Activated naive CD4-positive, alpha-beta T cell (primary cell): ENCODE results near the gene CLDN22.

Source experiments
- DNase-seq, 4 experiments: peaks; one replicate each; lab custom pipeline; 2025; lab: John Stamatoyannopoulos, UW

The CLDN22 gene

DNA sequence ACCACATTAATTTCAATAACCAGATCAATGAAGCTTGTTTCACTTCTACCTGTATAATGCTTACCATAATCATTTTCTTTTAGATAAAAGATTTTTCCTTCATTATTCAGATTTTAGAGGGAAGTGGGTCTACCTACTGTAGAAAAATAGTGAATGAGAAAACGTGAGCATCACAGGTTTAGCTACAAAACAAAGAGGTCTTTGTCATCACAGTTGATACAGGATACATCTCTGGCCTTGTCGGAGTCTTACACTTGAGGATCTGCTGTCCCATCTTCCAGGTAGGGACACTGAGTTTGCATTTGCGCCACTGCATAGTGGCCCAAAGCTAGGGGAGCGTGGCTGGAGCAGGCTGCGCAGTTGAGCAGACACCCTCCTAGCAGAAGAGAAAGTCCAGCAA, 1.4 kb upstream of the CLDN22 start:
- DNase-seq, result no peak

DNA sequence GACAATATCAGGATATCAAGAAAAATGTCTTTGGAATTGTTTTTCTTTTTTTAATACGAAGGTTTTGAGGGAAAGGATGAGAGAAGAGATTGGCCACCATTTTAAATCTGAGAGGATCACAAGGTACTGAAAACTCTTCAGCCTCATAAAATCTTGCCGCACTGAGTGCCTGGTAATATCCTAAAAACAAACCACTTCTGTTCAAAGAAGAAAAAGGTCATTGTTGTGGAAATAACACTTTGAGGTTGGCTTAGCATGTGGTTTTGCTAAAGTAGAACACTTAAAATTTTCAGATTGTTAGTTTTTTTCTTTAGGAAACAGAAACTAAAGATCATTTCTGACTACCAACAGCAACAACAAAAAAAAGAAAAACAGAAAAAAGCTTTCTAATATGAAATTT, 1.0 kb upstream of the CLDN22 start:
- no peak for DNase-seq

GRCh38 chr4:183318656-183319055, 1.4 kb downstream of the CLDN22 start:
- DNase-seq, result no peak

GRCh38 chr4:183314806-183315205, 5.3 kb downstream of the CLDN22 start:
- DNase-seq, result no peak

DNA sequence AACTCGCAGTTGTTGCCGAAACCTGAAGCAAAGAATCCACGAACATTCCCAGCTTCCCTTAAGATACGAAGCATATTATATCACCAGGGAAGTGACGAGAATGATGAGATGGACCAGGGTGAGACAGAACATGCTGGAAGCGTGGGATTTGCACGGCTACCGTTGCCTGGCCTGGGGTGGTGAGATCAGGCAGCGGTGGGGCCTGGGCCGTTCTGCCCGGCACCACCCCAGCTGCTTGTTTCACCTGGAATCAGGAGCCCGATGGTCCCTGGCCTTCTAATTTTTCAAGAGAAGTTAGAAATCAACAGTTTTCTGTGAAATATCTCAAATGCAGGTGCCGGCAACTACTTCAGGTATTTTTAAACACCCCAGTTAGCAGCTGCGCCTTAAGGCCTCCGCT, 5.7 kb downstream of the CLDN22 start:
- no peak for DNase-seq

DNA sequence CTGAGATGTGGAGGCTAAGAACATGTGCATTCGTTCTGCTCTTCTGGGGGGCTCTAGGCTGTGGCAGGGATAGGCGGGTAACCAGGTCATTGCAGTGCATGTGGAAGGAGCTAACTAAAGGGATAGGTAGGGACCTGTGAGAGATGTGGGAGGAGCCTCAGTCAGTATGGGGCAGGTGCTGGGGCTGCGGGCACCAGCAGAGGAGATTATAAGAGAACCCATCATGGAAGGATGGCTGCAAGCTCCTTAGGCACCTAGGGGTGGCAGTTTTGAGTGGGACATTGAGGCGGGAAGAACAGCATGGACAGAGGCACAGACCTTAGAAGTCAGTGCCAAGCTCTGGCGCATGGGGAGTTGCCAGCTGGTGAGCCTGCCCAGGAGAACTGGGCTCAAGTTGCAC, 7.2 kb downstream of the CLDN22 start:
- no peak for DNase-seq

- DNase-seq, result no peak
These were observed 13.3 kb downstream of the CLDN22 start for GRCh38 chr4:183306811-183307210.

GRCh38 chr4:183304538-183304937, 15.5 kb downstream of the CLDN22 start:
- DNase-seq, result no peak

DNA sequence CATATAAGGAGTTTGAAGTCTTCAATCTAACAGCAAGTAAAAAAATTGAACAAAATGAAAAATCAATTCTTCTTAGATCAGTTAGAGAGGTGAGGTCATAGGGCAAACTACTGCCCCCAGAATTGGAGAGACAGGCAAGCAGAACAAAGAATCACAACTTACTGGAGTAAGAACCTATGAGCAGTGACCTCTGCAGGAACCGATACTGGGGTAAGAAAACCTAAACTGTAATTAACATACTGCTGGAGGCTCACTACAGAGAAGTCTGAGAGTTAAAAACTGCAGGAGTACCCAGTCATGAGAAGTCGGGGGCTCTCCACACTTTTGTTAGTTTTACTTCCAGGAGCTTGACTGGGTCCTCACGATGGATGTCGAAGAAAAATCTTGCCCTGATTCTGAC, 16.0 kb downstream of the CLDN22 start:
- DNase-seq, result no peak

DNA sequence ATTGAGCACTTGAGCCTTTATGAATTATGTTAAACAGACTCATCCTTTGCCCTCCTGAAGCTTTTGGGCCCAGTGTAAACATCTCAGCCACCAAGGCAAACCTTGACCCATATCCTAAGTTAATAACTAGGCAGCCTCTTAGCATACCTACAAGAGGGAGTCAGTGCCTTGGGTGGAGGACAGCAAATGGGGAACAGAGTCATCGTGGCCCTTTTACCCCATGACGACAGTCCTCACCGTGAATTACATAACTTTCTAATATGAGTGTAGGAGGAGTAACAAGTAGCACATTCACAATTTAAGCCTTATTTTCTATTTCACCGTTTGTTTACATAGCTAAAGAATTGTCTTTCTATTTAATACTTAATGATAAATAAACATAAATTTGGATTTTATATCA, 16.8 kb downstream of the CLDN22 start:
- no peak for DNase-seq

DNA sequence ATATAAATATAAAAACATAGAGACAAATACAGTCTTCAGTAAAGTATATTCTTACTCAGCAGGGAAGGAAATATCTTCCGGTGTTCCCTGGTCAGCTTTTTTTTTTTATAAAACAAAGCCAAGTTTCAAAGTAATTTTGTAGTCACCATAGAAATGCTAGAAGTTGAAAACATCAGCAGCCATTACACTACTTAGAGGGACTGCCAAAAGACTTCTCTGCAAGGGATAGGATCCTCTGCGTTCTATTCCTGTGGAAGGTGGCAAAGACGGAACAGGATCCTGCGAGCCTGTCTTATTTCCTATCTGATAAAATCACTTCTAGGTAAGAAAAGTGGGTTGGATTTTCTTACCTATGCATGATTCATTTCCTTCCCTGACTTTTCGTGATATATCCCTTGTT, 19.4 kb downstream of the CLDN22 start:
- DNase-seq, result no peak

DNA sequence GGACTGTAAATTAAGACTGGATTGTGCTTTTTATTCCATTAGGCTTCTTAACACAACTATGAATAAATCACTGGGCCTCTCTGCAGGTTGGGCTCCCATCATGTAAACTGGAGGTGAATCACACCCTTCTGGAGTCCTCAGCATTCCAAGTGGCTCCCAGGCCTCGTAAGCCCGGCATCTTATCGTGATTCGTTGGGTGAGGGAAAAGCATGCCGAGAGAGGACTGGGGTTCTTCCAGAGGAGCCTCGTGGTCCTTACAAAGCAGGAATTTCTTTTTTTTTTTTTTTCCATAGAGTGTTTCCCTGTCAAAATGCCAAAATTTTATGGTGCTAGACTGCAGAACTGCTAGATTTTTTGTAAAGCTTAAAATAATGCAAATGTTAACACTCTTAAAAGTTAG, 20.0 kb downstream of the CLDN22 start:
- no peak for DNase-seq

DNA sequence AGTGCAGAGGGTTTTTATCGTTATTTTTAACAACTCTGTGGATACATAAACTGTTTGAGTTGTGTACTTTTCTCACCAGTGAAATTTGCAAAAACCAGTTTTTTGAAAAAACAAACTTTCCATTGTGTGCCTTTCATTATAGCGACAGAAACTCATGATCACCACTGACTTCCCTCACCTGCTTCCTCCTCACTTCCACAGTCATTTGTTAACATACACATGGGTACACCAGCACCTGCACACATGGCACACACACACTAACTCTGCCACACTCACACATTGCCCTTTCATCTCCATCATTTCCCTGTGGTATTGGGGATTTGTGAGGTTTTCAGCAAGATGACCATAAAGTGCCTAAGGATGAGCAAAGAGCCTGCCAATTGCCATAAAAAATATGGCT, 20.6 kb downstream of the CLDN22 start:
- DNase-seq, result no peak

- no peak for DNase-seq
These were observed 22.4 kb downstream of the CLDN22 start for GRCh38 chr4:183297675-183298074.

DNA sequence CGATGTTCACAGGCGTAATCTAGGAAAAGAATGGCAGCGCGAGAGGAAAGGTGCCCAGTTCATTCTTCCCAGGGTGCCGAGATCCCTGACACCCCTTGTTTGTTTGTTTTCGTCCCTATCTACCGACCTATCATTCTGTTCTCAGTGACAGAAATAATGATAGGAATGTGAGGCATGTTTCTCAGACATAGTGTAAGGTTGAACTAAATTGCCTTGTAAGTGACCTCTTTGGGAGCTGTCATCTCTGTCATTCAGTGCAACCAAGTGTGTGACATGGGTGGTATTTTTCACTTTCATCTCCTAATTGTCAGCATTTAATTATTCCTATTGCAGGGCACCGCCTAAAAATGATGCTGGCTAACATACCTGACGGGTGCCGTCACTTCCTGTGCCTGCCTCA, 24.4 kb downstream of the CLDN22 start:
- DNase-seq, result no peak

GRCh38 chr4:183291070-183291469, 29.0 kb downstream of the CLDN22 start:
- DNase-seq, result no peak

GRCh38 chr4:183289688-183290087, 30.4 kb downstream of the CLDN22 start:
- DNase-seq, result no peak

DNA sequence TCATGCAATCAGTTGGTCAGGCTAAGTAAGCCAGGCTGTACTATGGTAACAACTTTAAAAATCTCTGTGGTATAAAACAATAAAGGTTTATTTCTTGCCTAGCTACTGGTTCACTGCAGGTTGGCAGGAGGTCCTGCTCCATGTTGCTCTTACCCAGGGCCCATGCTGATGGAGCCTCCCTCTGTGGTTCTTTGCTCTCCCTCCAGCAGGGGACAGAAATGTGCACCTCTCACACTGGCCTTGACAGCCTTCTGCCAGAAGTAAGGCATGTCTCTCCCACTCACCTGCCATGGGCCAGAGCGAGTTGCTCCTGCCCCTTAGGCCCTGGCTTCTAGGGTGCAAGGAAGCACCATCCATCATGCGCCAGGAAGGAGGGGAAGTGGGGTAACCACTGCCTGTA, 31.1 kb downstream of the CLDN22 start:
- DNase-seq, result no peak

GRCh38 chr4:183287677-183288076, 32.4 kb downstream of the CLDN22 start:
- no peak for DNase-seq

DNA sequence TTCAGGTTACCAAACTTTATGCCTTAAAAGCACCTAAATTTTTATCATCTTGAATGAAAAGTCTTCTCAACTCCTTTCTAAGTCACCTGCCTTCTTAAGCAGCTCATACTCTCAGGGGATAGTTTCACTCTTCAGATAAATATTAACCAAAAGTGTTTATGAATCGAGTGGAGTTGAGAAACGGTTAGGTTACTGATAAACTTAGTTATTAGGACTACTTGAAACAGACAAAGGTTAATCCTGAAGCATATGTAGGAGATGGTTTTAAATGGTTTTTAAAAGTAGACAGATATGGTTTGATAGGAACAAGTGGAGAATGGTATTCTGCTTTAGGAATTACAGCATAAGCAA, 32.8 kb downstream of the CLDN22 start:
- no peak for DNase-seq

- no peak for DNase-seq
These were observed 33.3 kb downstream of the CLDN22 start for GRCh38 chr4:183286590-183287308.

GRCh38 chr4:183285886-183286285, 34.2 kb downstream of the CLDN22 start:
- no peak for DNase-seq

GRCh38 chr4:183284965-183285364, 35.1 kb downstream of the CLDN22 start:
- no peak for DNase-seq

DNA sequence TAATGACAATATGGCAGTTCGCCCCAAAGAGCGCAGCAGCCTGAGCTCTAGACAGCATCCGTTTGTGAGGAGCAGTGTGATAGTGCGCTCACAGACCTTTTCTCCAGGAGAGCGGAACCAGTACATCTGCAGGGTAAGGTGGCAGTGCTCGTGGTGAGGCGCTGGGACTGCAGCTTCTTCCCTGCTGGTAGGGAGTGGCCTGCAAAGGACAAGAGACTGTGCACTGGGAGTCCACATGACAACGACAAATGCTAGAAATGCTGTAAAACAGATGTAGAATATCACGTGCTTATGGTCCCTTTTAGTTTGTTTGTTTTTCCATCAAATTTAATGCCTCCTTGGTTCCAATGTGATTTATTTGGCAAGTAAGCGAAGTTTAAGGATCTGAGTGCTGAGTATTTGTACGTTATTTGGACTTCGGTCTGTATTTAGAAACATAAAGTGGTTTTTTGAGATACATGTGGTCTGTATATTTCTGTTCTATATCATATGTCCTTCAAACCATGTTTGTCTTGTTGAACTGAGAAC, 35.8 kb downstream of the CLDN22 start:
- no peak for DNase-seq
